GM12878 (cell line): ENCODE data around the gene CD52. TPM values are rescaled to one million over a fixed set of nuclear protein-coding genes. Genes with fewer than 3 reads are reported as not detected.
A peak's percentile ranks its signal among the peaks of the same experiment; 100 is the strongest.

Experiments
- BMI1 ChIP-seq: fragments of 450-650 bp; IDR thresholded peaks from 2 replicates; pipeline ENCODE4 v1.6.1; 2016; ENCODE audit warnings: mild to moderate bottlenecking, moderate library complexity, borderline replicate concordance
- CHD4 ChIP-seq: fragments of 200-600 bp; sonication (generic); IDR thresholded peaks from 2 replicates; pipeline ENCODE4 v1.6.1; 2016; ENCODE audit warnings: mild to moderate bottlenecking
- CREM ChIP-seq: IDR thresholded peaks from 2 replicates; pipeline ENCODE4 v1.6.1; 2014; ENCODE audit warnings: antibody characterized with exemption, low read depth
- EGR1 ChIP-seq, 2 experiments: IDR thresholded peaks; 1 replicate in 1 of 2; 2 replicates in 1 of 2; pipeline ENCODE4 v1.6.1; 2011 to 2012; ENCODE audit warnings: low read depth in 2 of 2, low read length in 2 of 2, borderline replicate concordance in 1 of 2, mild to moderate bottlenecking in 1 of 2, moderate library complexity in 1 of 2
- FOXK2 ChIP-seq: fragments of 450-650 bp; IDR thresholded peaks from 2 replicates; pipeline ENCODE4 v1.6.1; 2017; ENCODE audit warnings: mild to moderate bottlenecking, moderate library complexity
- HDAC6 ChIP-seq: fragments of 200-600 bp; sonication (generic); IDR thresholded peaks from one replicate; pipeline ENCODE4 v1.8.0; 2017; ENCODE audit warnings: antibody characterized with exemption; ENCODE audit not compliant: unreplicated experiment
- KDM1A ChIP-seq: fragments of 200-600 bp; sonication (generic); IDR thresholded peaks from 2 replicates; pipeline ENCODE4 v1.6.1; 2016; ENCODE audit warnings: borderline replicate concordance
- RAD21 ChIP-seq: IDR thresholded peaks from 2 replicates; pipeline ENCODE4 v1.6.1; 2011; ENCODE audit warnings: mild to moderate bottlenecking, low read depth, low read length, moderate library complexity; ENCODE audit not compliant: insufficient read depth
- RB1 ChIP-seq: fragments of 450-650 bp; formaldehyde crosslinking; IDR thresholded peaks from 2 replicates; pipeline ENCODE4 v1.6.1; 2017; ENCODE audit warnings: mild to moderate bottlenecking, borderline replicate concordance
- SMARCA5 ChIP-seq: fragments of 450-650 bp; IDR thresholded peaks from 2 replicates; pipeline ENCODE4 v1.6.1; 2017; ENCODE audit warnings: mild to moderate bottlenecking
- SREBF1 ChIP-seq: IDR thresholded peaks from 2 replicates; pipeline ENCODE4 v1.6.1; 2012; ENCODE audit warnings: mild to moderate bottlenecking, low read length
- STAT1 ChIP-seq: fragments of 450-650 bp; conservative IDR thresholded peaks from 2 replicates; pipeline ENCODE4 v1.6.1; 2014; ENCODE audit warnings: antibody characterized with exemption, mild to moderate bottlenecking
- TCF3 ChIP-seq: IDR thresholded peaks from 2 replicates; pipeline ENCODE4 v1.6.1; 2012; ENCODE audit warnings: low read depth, mild to moderate bottlenecking, low read length, borderline replicate concordance; ENCODE audit not compliant: insufficient read depth
- polyA plus RNA-seq, 11 experiments: library from polyadenylated mRNA; depleted of rRNA in 4 of 11; unstranded in 6 of 11; stranded (reverse) in 5 of 11; fragments of >200 nt; fragmentation: Nextera tagmentation in 4 of 11; fragmentation: Illumina TruSeq in 1 of 11; extraction: Ambion mirVana in 4 of 11; extraction: Trizol in 1 of 11; gene quantifications; 1 replicate in 1 of 11; 2 replicates in 10 of 11; pipeline versions ENCODE4 v1.2.1 to v1.2.3, GENCODE V29; 2011 to 2016; ENCODE audit warnings: inconsistent platforms in 2 of 11, missing spikeins in 2 of 11, low read depth in 1 of 11
- total RNA-seq, 4 experiments: library from RNA; depleted of rRNA in 3 of 4; stranded (reverse); fragments of >200 nt in 3 of 4; fragmentation: Illumina TruSeq in 1 of 4; extraction: Trizol in 1 of 4; gene quantifications; 2 replicates each; pipeline versions ENCODE4 v1.2.1 to v1.2.3, GENCODE V29; 2013 to 2021
- TF ChIP-seq, protein P1 (sequence below): fragments of 150-350 bp; IDR thresholded peaks from 2 replicates; pipeline ENCODE4 v1.6.1; 2014; ENCODE audit warnings: mild to moderate bottlenecking, low read depth, low read length
- TF ChIP-seq, protein P2 (sequence below): fragments of 450-650 bp; IDR thresholded peaks from 2 replicates; pipeline ENCODE4 v1.6.1; 2017; ENCODE audit warnings: mild to moderate bottlenecking, low read depth, inconsistent platforms; ENCODE audit not compliant: poor library complexity, severe bottlenecking
- TF ChIP-seq, protein P3 (sequence below): fragments of 150-350 bp; IDR thresholded peaks from 2 replicates; pipeline ENCODE4 v1.6.1; 2016; ENCODE audit warnings: low read depth, low read length
- TF ChIP-seq, protein P4 (sequence below): fragments of 450-650 bp; IDR thresholded peaks from 2 replicates; pipeline ENCODE4 v1.6.1; 2018; ENCODE audit warnings: borderline replicate concordance, mild to moderate bottlenecking; ENCODE audit not compliant: partially characterized antibody

The CD52 gene
- total and polyA plus RNA-seq, 10 of the 15 experiments (the other 5 are each of a cell fraction or from before 2014, with no cell fraction given) = 237 to 2,736 (median 532) TPM

DNA sequence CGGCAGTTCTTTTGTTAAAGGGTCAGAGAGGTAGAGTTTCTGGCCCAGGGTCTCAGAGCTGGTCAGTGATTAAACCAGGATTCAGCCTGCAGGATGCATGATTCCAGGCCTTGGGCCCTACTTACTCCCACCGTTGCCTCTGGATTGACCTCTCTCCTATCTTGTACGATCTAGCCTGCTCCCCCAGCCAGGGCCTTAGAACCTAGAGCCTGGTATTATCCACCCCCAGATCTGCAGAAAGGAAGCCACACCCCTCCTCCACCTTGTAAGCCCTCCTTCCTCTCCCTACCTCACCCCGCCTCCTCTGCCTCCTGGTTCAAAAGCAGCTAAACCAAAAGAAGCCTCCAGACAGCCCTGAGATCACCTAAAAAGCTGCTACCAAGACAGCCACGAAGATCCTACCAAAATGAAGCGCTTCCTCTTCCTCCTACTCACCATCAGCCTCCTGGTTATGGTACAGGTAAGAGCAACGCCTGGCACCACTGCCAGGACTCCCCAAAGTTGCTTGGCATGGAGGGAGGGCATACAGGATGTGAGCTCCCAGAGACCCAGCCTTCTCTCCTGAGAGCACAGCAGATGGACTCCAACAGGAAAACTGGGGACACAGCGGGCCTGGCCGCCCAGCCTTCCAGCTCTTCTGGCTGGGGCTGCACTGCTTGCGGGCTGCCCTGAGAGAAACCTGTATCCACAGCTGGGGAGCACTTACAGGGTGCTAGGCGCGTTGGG, at the start of gene CD52 (continued):
- TF ChIP-seq HDAC6 (no peak), TCF3 (no peak), KDM1A (no peak), SREBF1 (no peak), FOXK2 (no peak), STAT1 (no peak), CHD4 (no peak), BMI1 (no peak), RAD21 (no peak), CREM (0 out of 2 replicates have a peak, but pooled peaks have one; percentile 9), SMARCA5 (0 out of 2 replicates have a peak, but pooled peaks have one; percentile 53), RB1 (no peak), EGR1 (IDR thresholded peaks at IDR 0.05; ENCODE audit: borderline replicate concordance in 1 of 2, low read depth in 2 of 2, low read length in 2 of 2) (peak in 1 of 2 experiments; percentile 54; a peak in 1 of 3 replicates)
- TF ChIP-seq, protein P1, sequence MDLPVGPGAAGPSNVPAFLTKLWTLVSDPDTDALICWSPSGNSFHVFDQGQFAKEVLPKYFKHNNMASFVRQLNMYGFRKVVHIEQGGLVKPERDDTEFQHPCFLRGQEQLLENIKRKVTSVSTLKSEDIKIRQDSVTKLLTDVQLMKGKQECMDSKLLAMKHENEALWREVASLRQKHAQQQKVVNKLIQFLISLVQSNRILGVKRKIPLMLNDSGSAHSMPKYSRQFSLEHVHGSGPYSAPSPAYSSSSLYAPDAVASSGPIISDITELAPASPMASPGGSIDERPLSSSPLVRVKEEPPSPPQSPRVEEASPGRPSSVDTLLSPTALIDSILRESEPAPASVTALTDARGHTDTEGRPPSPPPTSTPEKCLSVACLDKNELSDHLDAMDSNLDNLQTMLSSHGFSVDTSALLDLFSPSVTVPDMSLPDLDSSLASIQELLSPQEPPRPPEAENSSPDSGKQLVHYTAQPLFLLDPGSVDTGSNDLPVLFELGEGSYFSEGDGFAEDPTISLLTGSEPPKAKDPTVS = no peak
- TF ChIP-seq, protein P2, sequence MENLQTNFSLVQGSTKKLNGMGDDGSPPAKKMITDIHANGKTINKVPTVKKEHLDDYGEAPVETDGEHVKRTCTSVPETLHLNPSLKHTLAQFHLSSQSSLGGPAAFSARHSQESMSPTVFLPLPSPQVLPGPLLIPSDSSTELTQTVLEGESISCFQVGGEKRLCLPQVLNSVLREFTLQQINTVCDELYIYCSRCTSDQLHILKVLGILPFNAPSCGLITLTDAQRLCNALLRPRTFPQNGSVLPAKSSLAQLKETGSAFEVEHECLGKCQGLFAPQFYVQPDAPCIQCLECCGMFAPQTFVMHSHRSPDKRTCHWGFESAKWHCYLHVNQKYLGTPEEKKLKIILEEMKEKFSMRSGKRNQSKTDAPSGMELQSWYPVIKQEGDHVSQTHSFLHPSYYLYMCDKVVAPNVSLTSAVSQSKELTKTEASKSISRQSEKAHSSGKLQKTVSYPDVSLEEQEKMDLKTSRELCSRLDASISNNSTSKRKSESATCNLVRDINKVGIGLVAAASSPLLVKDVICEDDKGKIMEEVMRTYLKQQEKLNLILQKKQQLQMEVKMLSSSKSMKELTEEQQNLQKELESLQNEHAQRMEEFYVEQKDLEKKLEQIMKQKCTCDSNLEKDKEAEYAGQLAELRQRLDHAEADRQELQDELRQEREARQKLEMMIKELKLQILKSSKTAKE = no peak
- TF ChIP-seq, protein P3, sequence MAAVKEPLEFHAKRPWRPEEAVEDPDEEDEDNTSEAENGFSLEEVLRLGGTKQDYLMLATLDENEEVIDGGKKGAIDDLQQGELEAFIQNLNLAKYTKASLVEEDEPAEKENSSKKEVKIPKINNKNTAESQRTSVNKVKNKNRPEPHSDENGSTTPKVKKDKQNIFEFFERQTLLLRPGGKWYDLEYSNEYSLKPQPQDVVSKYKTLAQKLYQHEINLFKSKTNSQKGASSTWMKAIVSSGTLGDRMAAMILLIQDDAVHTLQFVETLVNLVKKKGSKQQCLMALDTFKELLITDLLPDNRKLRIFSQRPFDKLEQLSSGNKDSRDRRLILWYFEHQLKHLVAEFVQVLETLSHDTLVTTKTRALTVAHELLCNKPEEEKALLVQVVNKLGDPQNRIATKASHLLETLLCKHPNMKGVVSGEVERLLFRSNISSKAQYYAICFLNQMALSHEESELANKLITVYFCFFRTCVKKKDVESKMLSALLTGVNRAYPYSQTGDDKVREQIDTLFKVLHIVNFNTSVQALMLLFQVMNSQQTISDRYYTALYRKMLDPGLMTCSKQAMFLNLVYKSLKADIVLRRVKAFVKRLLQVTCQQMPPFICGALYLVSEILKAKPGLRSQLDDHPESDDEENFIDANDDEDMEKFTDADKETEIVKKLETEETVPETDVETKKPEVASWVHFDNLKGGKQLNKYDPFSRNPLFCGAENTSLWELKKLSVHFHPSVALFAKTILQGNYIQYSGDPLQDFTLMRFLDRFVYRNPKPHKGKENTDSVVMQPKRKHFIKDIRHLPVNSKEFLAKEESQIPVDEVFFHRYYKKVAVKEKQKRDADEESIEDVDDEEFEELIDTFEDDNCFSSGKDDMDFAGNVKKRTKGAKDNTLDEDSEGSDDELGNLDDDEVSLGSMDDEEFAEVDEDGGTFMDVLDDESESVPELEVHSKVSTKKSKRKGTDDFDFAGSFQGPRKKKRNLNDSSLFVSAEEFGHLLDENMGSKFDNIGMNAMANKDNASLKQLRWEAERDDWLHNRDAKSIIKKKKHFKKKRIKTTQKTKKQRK = no peak
- TF ChIP-seq, protein P4, sequence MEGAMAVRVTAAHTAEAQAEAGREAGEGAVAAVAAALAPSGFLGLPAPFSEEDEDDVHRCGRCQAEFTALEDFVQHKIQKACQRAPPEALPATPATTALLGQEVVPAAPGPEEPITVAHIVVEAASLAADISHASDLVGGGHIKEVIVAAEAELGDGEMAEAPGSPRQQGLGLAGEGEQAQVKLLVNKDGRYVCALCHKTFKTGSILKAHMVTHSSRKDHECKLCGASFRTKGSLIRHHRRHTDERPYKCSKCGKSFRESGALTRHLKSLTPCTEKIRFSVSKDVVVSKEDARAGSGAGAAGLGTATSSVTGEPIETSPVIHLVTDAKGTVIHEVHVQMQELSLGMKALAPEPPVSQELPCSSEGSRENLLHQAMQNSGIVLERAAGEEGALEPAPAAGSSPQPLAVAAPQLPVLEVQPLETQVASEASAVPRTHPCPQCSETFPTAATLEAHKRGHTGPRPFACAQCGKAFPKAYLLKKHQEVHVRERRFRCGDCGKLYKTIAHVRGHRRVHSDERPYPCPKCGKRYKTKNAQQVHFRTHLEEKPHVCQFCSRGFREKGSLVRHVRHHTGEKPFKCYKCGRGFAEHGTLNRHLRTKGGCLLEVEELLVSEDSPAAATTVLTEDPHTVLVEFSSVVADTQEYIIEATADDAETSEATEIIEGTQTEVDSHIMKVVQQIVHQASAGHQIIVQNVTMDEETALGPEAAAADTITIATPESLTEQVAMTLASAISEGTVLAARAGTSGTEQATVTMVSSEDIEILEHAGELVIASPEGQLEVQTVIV = no peak
